Gastrocnemius medialis (tissue), 4 donors: ENCODE measurements around the gene SYPL1. TPM values are rescaled to one million over a fixed set of nuclear protein-coding genes. Genes with fewer than 3 reads are reported as not detected.

Experiments used
- ATAC-seq, 2 donors: fragments of 150-250 bp; one replicate each; pipeline ENCODE4 v1.9.1; 2016
- DNase-seq, 2 donors: peaks; one replicate each; pipeline ENCODE4 v3.0.0-alpha.2; 2019
- H3K27ac ChIP-seq, 4 donors: fragments of 200-600 bp; sonication (generic); 1 replicate in 1 of 4; 2 replicates in 3 of 4; pipeline ENCODE4 v1.5.1; 2016 to 2018; ENCODE audit warnings: mild to moderate bottlenecking in 2 of 4, moderate library complexity in 1 of 4
- H3K27me3 ChIP-seq, 3 donors: fragments of 200-600 bp; sonication (generic) in 2 of 3; 1 replicate in 1 of 3; 2 replicates in 2 of 3; pipeline versions ENCODE4 v1.5.1 to v1.6.0; 2016 to 2019; ENCODE audit warnings: mild to moderate bottlenecking in 1 of 3, moderate library complexity in 1 of 3
- H3K36me3 ChIP-seq, 2 donors: fragments of 200-600 bp; sonication (generic) in 1 of 2; one replicate each; pipeline ENCODE4 v1.5.1; 2017 to 2018
- H3K4me1 ChIP-seq, 2 donors: fragments of 200-600 bp; sonication (generic) in 1 of 2; one replicate each; pipeline ENCODE4 v1.5.1; 2016 to 2017; ENCODE audit warnings: mild to moderate bottlenecking in 2 of 2
- H3K4me3 ChIP-seq, 4 donors: fragments of 200-600 bp; sonication (generic) in 3 of 4; 1 replicate in 1 of 4; 2 replicates in 3 of 4; pipeline ENCODE4 v1.5.1; 2016 to 2019; ENCODE audit warnings: mild to moderate bottlenecking in 2 of 4
- H3K9me3 ChIP-seq, 3 donors: fragments of 200-600 bp; sonication (generic) in 2 of 3; 1 replicate in 1 of 3; 2 replicates in 2 of 3; pipeline ENCODE4 v1.5.1; 2016 to 2019
- CTCF ChIP-seq, 5 experiments: fragments of 450-650 bp in 3 of 5; fragments of 200-600 bp in 2 of 5; sonication (generic) in 2 of 5; IDR thresholded peaks in 4 of 5; conservative IDR thresholded peaks in 1 of 5; 1 replicate in 4 of 5; 2 replicates in 1 of 5; pipeline ENCODE4 v1.5.1; 2016 to 2019; ENCODE audit warnings: antibody characterized with exemption in 5 of 5, mild to moderate bottlenecking in 3 of 5, moderate library complexity in 3 of 5
- POLR2A ChIP-seq, 2 donors: fragments of 450-650 bp; IDR thresholded peaks; one replicate each; pipeline ENCODE4 v1.6.1; 2017; ENCODE audit warnings: antibody characterized with exemption in 2 of 2, mild to moderate bottlenecking in 2 of 2, moderate library complexity in 2 of 2
- in situ Hi-C, 4 donors: fragments of 200-750 bp; cut with MboI; loops; one replicate each; pipeline versions ENCODE4 v1.15.0 to v1.8.0; 2017; ENCODE audit warnings: low sequenced_read_pairs in 4 of 4
- intact Hi-C: fragments of 100-400 bp; cut with DNase I; formaldehyde crosslinking; loops from one replicate; pipeline ENCODE4 v1.15.1; 2023; ENCODE audit warnings: low total_unique reads
- total RNA-seq, 4 donors: library from RNA; depleted of rRNA; stranded (reverse); fragments of >200 nt; gene quantifications; one replicate each; pipeline versions ENCODE4 v1.1.0 to v1.2.3, GENCODE V29; 2016

SYPL1 gene
- total RNA-seq, 4 donors from 2014 or later: 81.5 to 90.9 (median 83.2) TPM

- Histone ChIP-seq H3K27ac (no peak overlapping the region), H3K27me3 (no peaks in the 10 kb centered on the region), H3K4me1 (peaks cover 8 to 12% of the 10 kb centered on the region in 2 donors), H3K36me3 (no peaks in the 10 kb centered on the region), H3K4me3 (no peak overlapping the region), H3K9me3 (no peaks in the 10 kb centered on the region)
- TF ChIP-seq CTCF (IDR thresholded peaks at IDR 0.05 in 4 of 5, conservative IDR thresholded peaks at IDR 0.05 in 1 of 5): no peak
- TF ChIP-seq POLR2A (IDR thresholded peaks at IDR 0.05): no peak
- intact Hi-C loops: no loop called here
- peak in 1 of 2 donors; percentile 78 for ATAC-seq
- no peak for DNase-seq
- in situ Hi-C loops: no loop called here
Observed at GRCh38 chr7:106080300-106080987, 31.7 kb downstream of the SYPL1 start.

GRCh38 chr7:106076537-106076936 lies 35.6 kb downstream of the SYPL1 start:
- intact Hi-C loops (no loop called here), in situ Hi-C loops (no loop called here)
- Histone ChIP-seq H3K4me1 (peaks cover 13 to 25% of the 10 kb centered on the region in 2 donors), H3K4me3 (no peak overlapping the region), H3K27ac (no peak overlapping the region), H3K36me3 (no peaks in the 10 kb centered on the region), H3K9me3 (no peaks in the 10 kb centered on the region), H3K27me3 (no peaks in the 10 kb centered on the region)
- DNase-seq (no peak), ATAC-seq (no peak)
- TF ChIP-seq POLR2A (IDR thresholded peaks at IDR 0.05): no peak
- TF ChIP-seq CTCF (IDR thresholded peaks at IDR 0.05 in 4 of 5, conservative IDR thresholded peaks at IDR 0.05 in 1 of 5): no peak

DNA sequence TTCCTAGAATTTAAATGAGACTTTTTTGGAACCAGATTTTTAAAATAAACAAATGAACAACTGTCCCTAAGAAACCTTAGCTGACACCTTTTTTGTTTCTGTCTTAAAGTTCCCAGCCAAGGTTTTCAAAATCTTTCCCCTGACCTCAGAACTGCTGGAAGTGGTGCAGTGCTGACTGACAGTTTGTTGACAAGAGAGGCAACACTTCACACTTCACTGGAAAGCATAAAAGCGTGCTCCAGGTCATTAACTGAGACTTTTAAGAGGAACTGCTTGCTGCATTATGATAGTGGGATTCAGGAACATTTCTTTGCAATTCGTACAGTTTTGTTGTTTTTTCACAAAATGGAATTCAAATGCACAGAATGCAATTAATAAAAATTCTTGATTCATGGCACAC lies 36.2 kb downstream of the SYPL1 start:
- no peak for ATAC-seq
- in situ Hi-C loops (no loop called here), intact Hi-C loops (no loop called here)
- TF ChIP-seq CTCF (IDR thresholded peaks at IDR 0.05 in 4 of 5, conservative IDR thresholded peaks at IDR 0.05 in 1 of 5): no peak
- TF ChIP-seq POLR2A (IDR thresholded peaks at IDR 0.05): no peak
- H3K9me3 ChIP-seq: no peaks in the 10 kb centered on the region
- no peak for DNase-seq
- no peaks in the 10 kb centered on the region for H3K36me3 ChIP-seq
- H3K4me1 ChIP-seq: peaks cover 13 to 29% of the 10 kb centered on the region in 2 donors
- no peak overlapping the region for H3K4me3 ChIP-seq
- no peak overlapping the region for H3K27ac ChIP-seq
- no peaks in the 10 kb centered on the region for H3K27me3 ChIP-seq

DNA sequence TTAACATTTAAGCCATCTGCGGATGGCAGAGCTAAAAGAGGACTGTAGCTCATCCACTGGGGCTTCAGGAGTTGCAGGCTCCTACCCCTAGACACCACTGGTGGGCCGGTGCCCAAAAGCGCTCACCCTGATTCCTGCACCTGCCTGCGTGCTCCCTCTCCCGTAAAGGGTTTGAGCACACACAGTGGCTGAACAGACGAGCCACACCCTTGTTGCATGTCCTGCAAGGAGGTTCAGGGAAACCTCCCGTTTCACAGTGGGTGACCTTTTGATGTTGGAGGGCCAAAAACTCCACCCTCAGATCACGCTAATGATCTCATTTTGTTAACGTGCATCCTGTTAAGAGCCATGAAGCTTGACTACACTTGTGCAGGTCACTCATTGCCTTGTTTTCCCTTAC lies 37.9 kb downstream of the SYPL1 start:
- Histone ChIP-seq H3K4me1 (peaks cover 12 to 23% of the 10 kb centered on the region in 2 donors), H3K27ac (no peak overlapping the region), H3K27me3 (no peaks in the 10 kb centered on the region), H3K36me3 (no peaks in the 10 kb centered on the region), H3K4me3 (no peak overlapping the region), H3K9me3 (no peaks in the 10 kb centered on the region)
- DNase-seq (no peak), ATAC-seq (no peak)
- TF ChIP-seq POLR2A (IDR thresholded peaks at IDR 0.05) (no peak), CTCF (IDR thresholded peaks at IDR 0.05 in 4 of 5, conservative IDR thresholded peaks at IDR 0.05 in 1 of 5) (no peak)
- intact Hi-C loops: no loop called here
- in situ Hi-C loops: loop anchor here in 2 of 4 donors (25.0 kb wide), 2 partner anchors 213 to 388 kb away; partner anchors contain the start of gene NAMPT (in 1 of the 2)
